Right lobe of liver (tissue), 4 donors: ENCODE results near the gene LRFN5.

Source experiments
- CTCF ChIP-seq, 4 donors: fragments of 200-600 bp in 3 of 4; fragments of 450-650 bp in 1 of 4; IDR thresholded peaks; one replicate each; pipeline versions ENCODE4 v1.5.1 to v1.8.0; 2016 to 2022; ENCODE audit warnings: antibody characterized with exemption in 4 of 4, mild to moderate bottlenecking in 2 of 4
- POLR2A ChIP-seq: fragments of 450-650 bp; IDR thresholded peaks from one replicate; pipeline ENCODE4 v1.6.1; 2017; ENCODE audit warnings: antibody characterized with exemption, mild to moderate bottlenecking
- donor health status: DM: no; HTN: no; CAD: no.
- donor health status: DM: no; HTN: no; CAD: no.
- donor health status: DM: no; HTN: yes; CAD: no.

- TF ChIP-seq CTCF (IDR thresholded peaks at IDR 0.05) (no peak), POLR2A (no peak)
These were observed 266.4 kb downstream of the LRFN5 start for GRCh38 chr14:41872931-41873685.
